Measurements from ENCODE around the gene SNX4.
"Not testable (repeated sequence)": the region's sequence is repeated elsewhere in the genome, so short reads cannot be mapped to it uniquely, and the experiment has no call there.

SNX4 gene

DNA sequence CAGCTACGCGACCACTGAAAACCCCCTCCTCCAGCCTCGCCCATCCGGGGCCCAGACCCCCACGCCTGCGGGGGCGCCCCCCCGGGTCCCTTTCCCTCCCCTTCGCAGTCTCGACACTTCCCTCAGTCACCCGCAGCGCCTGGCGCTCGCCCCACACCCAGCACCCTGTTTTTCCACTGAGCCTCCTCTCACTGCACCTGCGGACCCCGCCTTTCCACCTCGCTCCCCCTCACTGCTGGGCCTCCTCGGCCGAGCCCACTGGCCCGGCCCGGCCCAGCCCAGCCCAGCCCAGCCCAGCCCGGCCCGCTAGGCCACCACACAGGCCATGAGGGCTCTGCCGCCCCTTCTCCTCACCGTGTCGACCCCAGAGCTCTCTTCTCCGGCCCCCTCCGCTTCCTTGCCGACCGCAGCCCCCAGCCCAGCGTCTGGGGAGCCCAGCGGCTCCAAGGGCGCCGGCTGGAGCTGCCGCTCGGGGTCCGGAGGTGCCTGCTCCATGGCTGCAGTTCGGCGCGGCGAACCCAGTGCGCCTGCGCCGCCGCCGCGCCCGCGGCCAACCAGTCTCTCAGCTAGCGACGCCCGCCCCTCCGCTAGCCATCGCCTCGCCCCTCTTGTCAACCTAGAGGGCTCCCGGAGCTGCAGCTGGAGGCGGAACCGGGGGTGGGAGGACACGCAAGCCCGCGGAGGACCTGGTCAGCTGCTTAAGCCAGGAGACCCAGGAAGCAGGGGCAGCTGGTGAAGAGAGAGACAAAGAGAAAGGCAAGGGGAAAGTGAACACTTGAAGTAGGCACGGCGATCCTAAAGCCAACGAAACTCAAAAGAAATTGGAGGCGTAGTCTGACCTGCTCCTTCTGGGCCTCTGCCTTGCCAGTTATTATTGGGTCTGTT lies at the start of gene SNX4:
SNX4 (minus strand) TSS at position 525 of the 885 bp plus-strand sequence; CDS start at position 495, 30 bp downstream.
- in situ Hi-C loops (cut with HindIII; ENCODE audit: low pct_ligation_motif_present, low pct_unique_long_range_greater_than_20kb, low sequenced_read_pairs): no loop called here
- peak; percentile 95 for DNase-seq

GRCh38 chr3:125556314-125556713 lies 36.3 kb upstream of the SNX4 start:
- no peak for DNase-seq
- in situ Hi-C loops (cut with HindIII; ENCODE audit: low pct_ligation_motif_present, low pct_unique_long_range_greater_than_20kb, low sequenced_read_pairs): no loop called here

- in situ Hi-C loops (cut with HindIII; ENCODE audit: low pct_ligation_motif_present, low pct_unique_long_range_greater_than_20kb, low sequenced_read_pairs): no loop called here
- no peak for DNase-seq
These were observed 32.4 kb upstream of the SNX4 start for GRCh38 chr3:125552401-125552800.

- in situ Hi-C loops (cut with HindIII; ENCODE audit: low pct_ligation_motif_present, low pct_unique_long_range_greater_than_20kb, low sequenced_read_pairs): no loop called here
- no peak for DNase-seq
These were observed 8.9 kb upstream of the SNX4 start for GRCh38 chr3:125528920-125529319.

GRCh38 chr3:125525153-125525552 lies 5.2 kb upstream of the SNX4 start:
- in situ Hi-C loops (cut with HindIII; ENCODE audit: low pct_ligation_motif_present, low pct_unique_long_range_greater_than_20kb, low sequenced_read_pairs): no loop called here

DNA sequence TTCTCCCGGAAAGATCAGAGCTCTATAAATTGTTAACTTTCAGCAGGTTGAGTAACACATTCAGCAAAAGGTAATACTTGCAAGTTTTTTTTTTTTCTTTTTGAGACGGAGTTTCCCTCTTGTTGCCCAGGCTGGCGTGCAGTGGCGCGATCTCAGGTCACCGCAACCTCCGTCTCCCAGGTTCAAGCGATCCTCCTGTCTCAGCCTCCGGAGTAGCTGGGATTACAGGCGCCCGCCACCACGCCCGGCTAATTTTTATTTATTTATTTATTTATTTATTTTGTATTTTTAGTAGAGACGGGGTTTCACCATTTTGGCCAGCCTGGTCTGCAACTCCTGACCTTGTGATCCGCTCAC lies 539 bp upstream of the SNX4 start:
- DNase-seq; in situ Hi-C loops (cut with HindIII; ENCODE audit: low pct_ligation_motif_present, low pct_unique_long_range_greater_than_20kb, low sequenced_read_pairs): not testable (repeated sequence)

More at GRCh38 chr3:125525153-125525552, 5.2 kb upstream of the SNX4 start:
- no peak for DNase-seq

- in situ Hi-C loops (cut with HindIII; ENCODE audit: low pct_ligation_motif_present, low pct_unique_long_range_greater_than_20kb, low sequenced_read_pairs): no loop called here
These were observed 4.6 kb downstream of the SNX4 start for GRCh38 chr3:125515421-125515820.

GRCh38 chr3:125513490-125514115 lies 6.4 kb downstream of the SNX4 start:
- DNase-seq: no peak
- in situ Hi-C loops (cut with HindIII; ENCODE audit: low pct_ligation_motif_present, low pct_unique_long_range_greater_than_20kb, low sequenced_read_pairs): no loop called here

More at GRCh38 chr3:125515421-125515820, 4.6 kb downstream of the SNX4 start:
- no peak for DNase-seq

DNA sequence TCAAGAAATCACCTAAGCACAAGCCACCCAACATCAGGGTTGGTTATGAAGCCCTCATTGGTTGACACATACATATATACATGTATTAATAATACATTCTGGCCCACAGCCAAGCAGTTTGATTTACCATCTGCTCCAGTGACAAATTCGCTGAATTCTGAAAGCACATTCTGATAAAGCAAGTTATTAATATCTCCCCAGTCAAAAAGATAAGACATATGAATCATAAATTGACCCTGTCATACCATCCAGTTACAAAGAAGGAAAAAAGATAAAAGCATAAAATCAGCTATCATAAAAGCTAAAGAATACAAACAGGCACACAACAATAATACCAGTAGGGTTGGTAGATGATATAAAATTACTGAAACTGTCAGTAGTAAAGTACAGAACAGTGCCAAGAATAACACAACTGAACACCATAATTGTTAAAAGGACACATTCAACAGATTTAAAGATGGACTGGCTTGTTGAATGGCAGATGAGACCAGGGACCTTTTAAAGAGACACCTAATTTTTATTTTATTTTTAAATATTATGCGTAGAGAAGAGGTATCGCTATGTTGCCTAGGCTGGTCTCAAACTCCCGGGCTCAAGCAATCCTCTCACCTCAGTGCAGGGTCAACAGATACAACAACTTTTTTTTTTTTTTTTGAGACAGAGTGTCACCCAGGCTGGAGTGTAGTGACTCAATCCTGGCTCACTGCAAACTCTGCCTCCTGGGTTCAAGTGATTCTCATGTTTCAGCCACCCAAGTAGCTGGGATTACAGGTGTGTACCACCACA lies 7.7 kb downstream of the SNX4 start:
- in situ Hi-C loops (cut with HindIII; ENCODE audit: low pct_ligation_motif_present, low pct_unique_long_range_greater_than_20kb, low sequenced_read_pairs): no loop called here
- no peak for DNase-seq

- in situ Hi-C loops (cut with HindIII; ENCODE audit: low pct_ligation_motif_present, low pct_unique_long_range_greater_than_20kb, low sequenced_read_pairs): no loop called here
These were observed 8.4 kb downstream of the SNX4 start for GRCh38 chr3:125511420-125512118.

GRCh38 chr3:125507128-125507527 lies 12.9 kb downstream of the SNX4 start:
- in situ Hi-C loops (cut with HindIII; ENCODE audit: low pct_ligation_motif_present, low pct_unique_long_range_greater_than_20kb, low sequenced_read_pairs): no loop called here
- DNase-seq: no peak

More at GRCh38 chr3:125511420-125512118, 8.4 kb downstream of the SNX4 start:
- no peak for DNase-seq

GRCh38 chr3:125498630-125499029 lies 21.4 kb downstream of the SNX4 start:
- in situ Hi-C loops (cut with HindIII; ENCODE audit: low pct_ligation_motif_present, low pct_unique_long_range_greater_than_20kb, low sequenced_read_pairs): no loop called here
- no peak for DNase-seq

DNA sequence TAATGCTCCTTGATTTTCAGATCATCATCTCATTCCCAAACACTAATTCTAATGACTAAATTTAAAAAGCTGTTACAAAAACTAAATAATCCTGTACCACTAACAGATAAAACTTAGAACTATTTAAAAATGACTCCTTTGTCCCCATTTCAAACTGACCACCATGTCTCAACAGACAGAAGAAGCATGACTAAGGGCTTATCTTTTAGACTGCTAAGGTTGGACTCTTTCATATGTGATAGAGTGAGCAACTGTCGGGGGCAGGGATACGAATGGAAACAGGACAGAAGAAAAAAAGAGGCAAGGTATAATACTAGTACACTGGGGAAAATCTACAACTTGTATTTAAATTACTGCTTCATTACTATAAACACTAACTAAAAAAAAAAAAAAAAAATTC lies 23.3 kb downstream of the SNX4 start:
- no peak for DNase-seq
- in situ Hi-C loops (cut with HindIII; ENCODE audit: low pct_ligation_motif_present, low pct_unique_long_range_greater_than_20kb, low sequenced_read_pairs): no loop called here

DNA sequence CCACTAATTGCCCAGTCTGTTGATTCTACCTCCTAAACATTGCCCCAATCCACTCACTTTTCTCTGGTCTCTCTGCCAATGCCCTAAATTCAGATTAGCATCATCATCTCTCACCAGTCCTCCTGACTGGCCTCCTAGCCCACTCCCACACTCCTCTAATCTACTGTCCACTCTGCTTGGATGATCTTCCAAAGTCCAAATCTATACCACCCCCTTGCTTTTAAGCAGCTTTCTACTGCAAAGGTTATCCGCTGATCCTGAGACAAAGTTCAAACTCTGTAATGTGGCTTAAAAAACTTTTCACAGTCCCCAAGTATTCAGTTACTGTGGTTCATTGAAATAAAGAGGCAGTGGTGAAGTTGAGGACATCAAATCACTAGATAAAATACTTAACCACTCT lies 37.6 kb downstream of the SNX4 start:
- DNase-seq: no peak
- in situ Hi-C loops (cut with HindIII; ENCODE audit: low pct_ligation_motif_present, low pct_unique_long_range_greater_than_20kb, low sequenced_read_pairs): no loop called here

DNA sequence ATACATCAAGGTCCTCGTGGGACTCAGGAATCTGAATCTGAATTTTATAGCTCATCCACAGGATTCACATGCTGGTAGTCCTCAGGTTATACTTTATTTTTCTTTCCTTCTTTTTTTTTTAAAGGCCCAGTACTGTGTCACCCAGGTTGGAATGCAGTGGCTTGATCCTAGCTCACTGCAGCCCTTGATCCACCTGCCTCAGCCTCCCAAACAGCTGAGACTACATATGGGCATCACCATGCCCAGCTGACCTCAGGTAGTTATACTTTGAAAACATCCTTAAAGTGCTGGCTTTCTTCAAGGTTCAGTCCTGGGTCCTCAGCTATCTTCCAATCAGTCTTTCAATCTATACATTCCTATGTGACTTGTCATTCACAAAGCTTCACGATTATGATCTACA lies 38.2 kb downstream of the SNX4 start:
- in situ Hi-C loops (cut with HindIII; ENCODE audit: low pct_ligation_motif_present, low pct_unique_long_range_greater_than_20kb, low sequenced_read_pairs): no loop called here
- no peak for DNase-seq

GRCh38 chr3:125481375-125481759 lies 38.6 kb downstream of the SNX4 start:
- in situ Hi-C loops (cut with HindIII; ENCODE audit: low pct_ligation_motif_present, low pct_unique_long_range_greater_than_20kb, low sequenced_read_pairs); DNase-seq: not testable (repeated sequence)

DNA sequence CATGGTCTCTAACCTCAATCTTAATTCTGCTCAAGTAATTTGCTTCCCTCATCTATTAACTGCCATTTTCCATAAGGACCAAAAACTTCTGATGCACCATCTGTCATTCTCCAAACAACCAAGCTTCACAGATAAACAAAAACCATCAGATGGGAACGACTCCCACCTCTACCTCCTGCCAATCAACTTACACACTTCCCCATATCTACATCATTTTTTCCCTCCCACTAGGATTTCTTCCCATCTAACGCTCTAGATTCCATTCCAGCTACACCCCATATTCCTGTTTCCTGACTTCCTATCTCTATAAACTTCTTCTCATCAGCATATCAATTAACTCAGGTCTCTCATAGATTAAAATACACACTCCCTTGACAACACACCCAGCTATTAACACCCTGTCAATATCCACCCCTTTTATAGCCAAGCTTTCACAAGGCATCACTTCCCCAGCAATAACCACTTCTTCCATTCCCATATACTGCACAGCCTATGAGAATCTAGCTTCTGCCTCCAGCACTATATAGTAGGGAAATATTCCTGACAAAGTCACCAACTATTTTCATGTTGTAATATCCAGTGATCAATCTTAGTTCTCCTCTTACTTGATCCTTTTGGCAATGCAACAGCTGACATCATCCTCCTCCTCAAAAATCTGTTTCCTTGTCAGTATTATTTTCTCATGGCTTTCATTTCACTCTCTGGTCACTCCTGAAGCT lies 39.2 kb downstream of the SNX4 start:
- in situ Hi-C loops (cut with HindIII; ENCODE audit: low pct_ligation_motif_present, low pct_unique_long_range_greater_than_20kb, low sequenced_read_pairs): no loop called here
- no peak for DNase-seq

DNA sequence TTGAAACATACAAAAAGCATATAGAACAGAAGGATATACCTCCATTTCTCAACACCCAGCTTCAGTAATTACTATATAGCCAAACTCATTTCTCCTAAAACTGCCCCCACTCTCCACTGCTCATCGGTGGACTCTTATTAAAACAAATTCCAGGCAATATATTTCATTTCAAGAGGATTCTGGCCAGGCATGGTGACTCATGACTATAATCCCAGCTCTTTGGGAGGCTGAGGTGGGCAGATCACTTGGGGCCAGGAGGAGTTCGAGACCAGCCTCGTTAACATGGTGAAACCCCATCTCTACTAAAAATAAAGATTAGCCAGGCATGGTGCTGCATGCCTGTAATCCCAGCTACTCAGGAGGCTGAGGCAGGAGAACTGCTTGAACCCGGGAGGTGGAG lies 40.9 kb downstream of the SNX4 start:
- DNase-seq: no peak
- in situ Hi-C loops (cut with HindIII; ENCODE audit: low pct_ligation_motif_present, low pct_unique_long_range_greater_than_20kb, low sequenced_read_pairs): no loop called here

All from ACHN (cell line).